Osteocyte (in vitro differentiated cells): ENCODE measurements around the gene HOXB2. TPM values are rescaled to one million over a fixed set of nuclear protein-coding genes. Genes with fewer than 3 reads are reported as not detected.

Source experiments
- DNase-seq: peaks from one replicate; pipeline ENCODE4 v3.0.0; 2021; ENCODE audit warnings: mixed read lengths; ENCODE audit not compliant: unreplicated experiment; ENCODE audit errors: extremely low spot score
- H3K27ac Mint-ChIP-seq: one replicate; pipeline ENCODE4 v1.8.0; 2021; ENCODE audit warnings: mild to moderate bottlenecking, mixed read lengths; ENCODE audit not compliant: unreplicated experiment
- H3K27me3 Mint-ChIP-seq: one replicate; pipeline ENCODE4 v1.8.0; 2021; ENCODE audit warnings: mixed read lengths; ENCODE audit not compliant: unreplicated experiment
- H3K36me3 Mint-ChIP-seq: one replicate; pipeline ENCODE4 v1.8.0; 2021; ENCODE audit warnings: mixed read lengths; ENCODE audit not compliant: unreplicated experiment
- H3K4me1 Mint-ChIP-seq: one replicate; pipeline ENCODE4 v1.8.0; 2021; ENCODE audit warnings: mixed read lengths; ENCODE audit not compliant: unreplicated experiment
- H3K4me3 Mint-ChIP-seq: one replicate; pipeline ENCODE4 v1.8.0; 2021; ENCODE audit warnings: mild to moderate bottlenecking, moderate library complexity, mixed read lengths; ENCODE audit not compliant: unreplicated experiment
- H3K9me3 Mint-ChIP-seq: one replicate; pipeline ENCODE4 v1.8.0; 2021; ENCODE audit warnings: mixed read lengths; ENCODE audit not compliant: unreplicated experiment
- total RNA-seq: library from RNA; stranded (reverse); gene quantifications from 2 replicates; pipeline ENCODE4 v1.2.1, GENCODE V29; 2021
- TF ChIP-seq, protein P1 (sequence below): fragments of 200-600 bp; sonication (generic); IDR thresholded peaks from 2 replicates; pipeline ENCODE4 v1.5.0; 2021; ENCODE audit warnings: antibody characterized with exemption, mild to moderate bottlenecking, moderate library complexity

HOXB2 gene
- total RNA-seq, 1 donor from 2014 or later, result not detected

DNA sequence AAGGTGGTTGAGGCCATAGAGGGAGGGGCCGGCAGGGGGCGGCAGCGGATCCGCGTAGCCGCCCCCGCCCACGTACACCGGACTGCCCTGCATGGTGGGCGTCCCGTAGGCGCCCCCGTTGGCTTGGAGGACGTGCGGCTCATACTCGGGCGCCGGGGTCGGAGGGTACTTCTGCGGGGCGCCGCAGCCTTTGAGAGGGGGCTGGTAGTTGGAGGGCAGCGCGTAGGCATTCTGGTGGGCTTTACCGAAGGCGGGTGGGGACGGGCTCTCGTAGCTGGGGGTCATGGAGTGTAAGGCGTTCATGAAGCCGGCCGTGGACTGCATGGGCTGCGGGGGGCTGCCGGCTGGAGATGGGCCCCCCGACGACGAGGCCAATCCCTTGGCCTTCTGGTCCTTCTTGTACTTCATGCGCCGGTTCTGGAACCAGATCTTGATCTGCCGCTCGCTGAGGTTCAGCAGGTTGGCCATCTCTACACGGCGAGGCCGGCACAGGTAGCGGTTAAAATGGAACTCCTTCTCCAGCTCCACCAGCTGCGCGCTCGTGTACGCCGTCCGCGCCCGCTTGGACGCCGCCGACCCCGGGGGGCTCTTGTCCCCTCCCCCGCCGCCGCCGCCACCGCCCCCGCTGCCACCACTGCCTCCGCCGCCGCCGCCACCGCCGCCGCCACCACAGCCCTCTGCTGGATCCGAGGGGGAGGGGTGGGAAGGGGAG is 5.7 kb upstream of the HOXB2 start:
- H3K27ac Mint-ChIP-seq, result no peak overlapping the region
- TF ChIP-seq, protein P1, sequence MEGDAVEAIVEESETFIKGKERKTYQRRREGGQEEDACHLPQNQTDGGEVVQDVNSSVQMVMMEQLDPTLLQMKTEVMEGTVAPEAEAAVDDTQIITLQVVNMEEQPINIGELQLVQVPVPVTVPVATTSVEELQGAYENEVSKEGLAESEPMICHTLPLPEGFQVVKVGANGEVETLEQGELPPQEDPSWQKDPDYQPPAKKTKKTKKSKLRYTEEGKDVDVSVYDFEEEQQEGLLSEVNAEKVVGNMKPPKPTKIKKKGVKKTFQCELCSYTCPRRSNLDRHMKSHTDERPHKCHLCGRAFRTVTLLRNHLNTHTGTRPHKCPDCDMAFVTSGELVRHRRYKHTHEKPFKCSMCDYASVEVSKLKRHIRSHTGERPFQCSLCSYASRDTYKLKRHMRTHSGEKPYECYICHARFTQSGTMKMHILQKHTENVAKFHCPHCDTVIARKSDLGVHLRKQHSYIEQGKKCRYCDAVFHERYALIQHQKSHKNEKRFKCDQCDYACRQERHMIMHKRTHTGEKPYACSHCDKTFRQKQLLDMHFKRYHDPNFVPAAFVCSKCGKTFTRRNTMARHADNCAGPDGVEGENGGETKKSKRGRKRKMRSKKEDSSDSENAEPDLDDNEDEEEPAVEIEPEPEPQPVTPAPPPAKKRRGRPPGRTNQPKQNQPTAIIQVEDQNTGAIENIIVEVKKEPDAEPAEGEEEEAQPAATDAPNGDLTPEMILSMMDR, result no peak
- no peak overlapping the region for H3K4me3 Mint-ChIP-seq
- H3K36me3 Mint-ChIP-seq, result no peaks in the 10 kb centered on the region
- peaks cover 85% of the 10 kb centered on the region for H3K27me3 Mint-ChIP-seq
- H3K9me3 Mint-ChIP-seq, result no peaks in the 10 kb centered on the region
- DNase-seq, result no peak
- peaks cover 3% of the 10 kb centered on the region for H3K4me1 Mint-ChIP-seq

DNA sequence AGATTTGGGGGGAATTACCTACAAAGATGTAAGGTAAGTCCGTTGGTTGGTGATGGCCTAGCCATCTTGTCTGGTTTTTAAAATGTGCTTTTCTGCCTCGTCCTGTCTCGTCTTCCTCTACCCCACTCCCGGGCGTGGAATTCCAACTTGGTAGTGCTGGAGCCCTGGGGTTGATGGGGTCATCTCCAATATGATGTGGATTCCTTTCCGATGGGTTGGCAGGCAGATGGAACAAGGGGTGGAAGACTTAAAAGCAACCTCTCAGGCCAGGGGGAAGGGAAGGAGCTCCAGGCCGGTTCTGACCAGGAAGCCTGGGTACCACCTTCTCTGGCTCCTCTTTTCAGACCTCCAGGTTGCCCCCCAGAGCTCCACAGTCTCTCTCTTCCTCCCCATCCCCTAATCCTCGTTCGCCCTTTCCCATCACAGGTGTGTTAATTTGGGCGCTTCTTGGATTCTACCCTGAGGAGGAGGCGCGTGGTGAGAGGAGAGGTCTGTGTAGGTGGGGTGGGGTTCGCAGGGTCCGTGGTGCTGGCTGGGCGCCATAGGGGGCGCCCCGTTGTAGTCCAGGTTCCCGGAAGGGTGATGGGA is 5.1 kb upstream of the HOXB2 start:
- Mint-ChIP-seq H3K4me1 (peaks cover 3% of the 10 kb centered on the region), H3K27ac (no peak overlapping the region), H3K27me3 (peaks cover 87% of the 10 kb centered on the region), H3K4me3 (no peak overlapping the region), H3K36me3 (no peaks in the 10 kb centered on the region), H3K9me3 (no peaks in the 10 kb centered on the region)
- TF ChIP-seq, protein P1, result no peak
- no peak for DNase-seq

DNA sequence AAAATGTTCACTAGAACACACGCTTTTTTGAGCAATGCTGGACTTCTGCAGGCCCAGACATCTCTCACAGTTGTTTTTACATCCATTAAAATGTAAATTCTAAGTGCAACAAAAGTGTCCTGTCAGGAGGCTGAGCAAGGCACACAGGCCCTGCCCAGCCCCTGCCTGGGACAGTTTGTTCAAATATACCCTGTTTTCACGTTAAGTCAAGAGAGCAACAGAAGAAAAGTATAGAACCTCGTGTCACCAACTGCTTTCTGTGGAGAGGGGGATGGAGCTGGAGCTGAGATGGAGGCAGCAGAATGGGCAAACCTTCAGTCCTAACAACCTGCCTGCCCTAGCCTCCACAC is 4.3 kb upstream of the HOXB2 start:
- Mint-ChIP-seq H3K4me1 (peaks cover 1% of the 10 kb centered on the region), H3K27me3 (peaks cover 86% of the 10 kb centered on the region), H3K9me3 (no peaks in the 10 kb centered on the region), H3K27ac (no peak overlapping the region), H3K4me3 (no peak overlapping the region), H3K36me3 (no peaks in the 10 kb centered on the region)
- no peak for DNase-seq
- TF ChIP-seq, protein P1, result no peak

DNA sequence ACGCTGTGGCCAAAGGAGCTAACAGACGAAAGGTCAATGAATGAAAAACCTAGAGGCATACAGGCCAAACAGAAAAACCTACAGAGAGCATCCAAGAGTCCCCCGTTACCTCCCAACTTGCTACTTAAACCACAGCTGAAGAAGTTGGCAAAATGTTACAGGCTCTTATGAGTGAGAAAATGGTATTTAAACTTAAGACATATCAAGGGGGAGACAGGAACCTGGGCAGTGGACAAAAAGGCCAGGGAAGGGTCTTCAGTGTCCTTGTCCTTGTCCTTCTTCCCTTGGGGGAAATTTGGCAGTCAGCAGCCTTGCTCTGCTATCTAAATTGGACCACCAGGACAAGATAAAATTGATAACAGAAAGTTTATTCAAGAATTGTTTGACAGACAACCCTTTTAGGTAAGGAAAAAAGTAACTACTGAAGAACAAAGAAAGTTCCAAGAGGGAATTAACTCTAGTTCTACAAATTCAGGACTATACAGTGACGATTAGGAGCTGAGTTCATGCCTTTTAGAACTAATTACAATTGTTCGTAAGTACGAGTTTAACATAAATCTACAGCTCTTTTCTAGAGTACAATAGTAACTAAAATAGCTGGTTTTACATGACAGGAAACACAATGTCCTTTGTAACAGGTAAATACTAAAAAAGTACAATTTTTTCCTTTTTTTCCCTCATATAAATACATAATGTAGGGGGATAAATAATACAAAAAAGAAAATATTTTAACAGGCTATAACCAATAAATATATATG is 3.8 kb upstream of the HOXB2 start:
- H3K4me3 Mint-ChIP-seq, result no peak overlapping the region
- H3K27me3 Mint-ChIP-seq, result peaks cover 86% of the 10 kb centered on the region
- H3K36me3 Mint-ChIP-seq, result no peaks in the 10 kb centered on the region
- no peak for DNase-seq
- H3K27ac Mint-ChIP-seq, result no peak overlapping the region
- TF ChIP-seq, protein P1, result no peak
- no peaks in the 10 kb centered on the region for H3K9me3 Mint-ChIP-seq
- peaks cover 4% of the 10 kb centered on the region for H3K4me1 Mint-ChIP-seq
